Measurements from ENCODE around the gene C4A. TPM values are rescaled to one million over a fixed set of nuclear protein-coding genes. Genes with fewer than 3 reads are reported as not detected.
"Not testable (repeated sequence)": the region's sequence is repeated elsewhere in the genome, so short reads cannot be mapped to it uniquely, and the experiment has no call there.

C4A gene
- total and polyA plus RNA-seq, 8 donors, result 10.8 to 248 (median 45.2) TPM

GRCh38 chr6:32005538-32005880 is 23.7 kb downstream of the C4A start:
- H3K27ac ChIP-seq; H3K27me3 ChIP-seq; H3K36me3 ChIP-seq; DNase-seq; intact Hi-C loops (cut with DNase I; ENCODE audit: low total_unique reads); H3K9me3 ChIP-seq; H3K4me1 ChIP-seq; H3K4me3 ChIP-seq: not testable (repeated sequence)
- 80 to 87% (median 85%) methylated on average over 3 to 9 of the region's 9 CpGs for WGBS, 5 donors

- DNase-seq, result not testable (repeated sequence)
Observed at GRCh38 chr6:32005991-32006529, 24.2 kb downstream of the C4A start.

GRCh38 chr6:32007086-32007485 is 25.2 kb downstream of the C4A start:
- H3K27me3 ChIP-seq; H3K9me3 ChIP-seq; H3K36me3 ChIP-seq; intact Hi-C loops (cut with DNase I; ENCODE audit: low total_unique reads); H3K4me3 ChIP-seq; DNase-seq; H3K4me1 ChIP-seq; H3K27ac ChIP-seq: not testable (repeated sequence)
- WGBS, 5 donors, result 73 to 86% (median 81%) methylated on average over 5 to 12 of the region's 12 CpGs

More at GRCh38 chr6:32005991-32006529, 24.2 kb downstream of the C4A start:
- WGBS, 5 donors, result 72 to 88% (median 76%) methylated on average over 6 to 8 of the region's 8 CpGs
- H3K27me3 ChIP-seq; H3K27ac ChIP-seq; H3K9me3 ChIP-seq; intact Hi-C loops (cut with DNase I; ENCODE audit: low total_unique reads); H3K36me3 ChIP-seq; H3K4me3 ChIP-seq; H3K4me1 ChIP-seq: not testable (repeated sequence)

- H3K27ac ChIP-seq; H3K9me3 ChIP-seq; DNase-seq; H3K36me3 ChIP-seq; H3K4me1 ChIP-seq; H3K4me3 ChIP-seq; H3K27me3 ChIP-seq; intact Hi-C loops (cut with DNase I; ENCODE audit: low total_unique reads): not testable (repeated sequence)
- WGBS, 5 donors, result no CpG with 5 or more reads among the region's 24 CpGs
Observed at GRCh38 chr6:32008037-32008436, 26.2 kb downstream of the C4A start.

GRCh38 chr6:32008616-32009015 is 26.8 kb downstream of the C4A start:
- H3K4me1 ChIP-seq; DNase-seq; intact Hi-C loops (cut with DNase I; ENCODE audit: low total_unique reads); H3K4me3 ChIP-seq; H3K36me3 ChIP-seq; H3K9me3 ChIP-seq; H3K27ac ChIP-seq; H3K27me3 ChIP-seq: not testable (repeated sequence)
- WGBS, 5 donors, result 39 to 74% (median 50%) methylated on average over 1 to 9 of the region's 12 CpGs

GRCh38 chr6:32009537-32009936 is 27.7 kb downstream of the C4A start:
- intact Hi-C loops (cut with DNase I; ENCODE audit: low total_unique reads); DNase-seq; H3K27me3 ChIP-seq; H3K9me3 ChIP-seq; H3K27ac ChIP-seq; H3K36me3 ChIP-seq; H3K4me3 ChIP-seq; H3K4me1 ChIP-seq: not testable (repeated sequence)
- 74 to 94% (median 83%) methylated on average over 1 to 12 of the region's 12 CpGs for WGBS, 5 donors

GRCh38 chr6:32010856-32011530 is 29.1 kb downstream of the C4A start:
- WGBS, 5 donors, result 70 to 87% (median 81%) methylated on average over 10 to 23 of the region's 27 CpGs
- H3K4me3 ChIP-seq; DNase-seq; intact Hi-C loops (cut with DNase I; ENCODE audit: low total_unique reads); H3K4me1 ChIP-seq; H3K27me3 ChIP-seq; H3K27ac ChIP-seq; H3K36me3 ChIP-seq; H3K9me3 ChIP-seq: not testable (repeated sequence)

- WGBS, 5 donors, result 73 to 90% (median 84%) methylated on average over 11 to 17 of the region's 17 CpGs
Observed at GRCh38 chr6:32012941-32013617, 31.2 kb downstream of the C4A start.

GRCh38 chr6:32013738-32014137 is 31.9 kb downstream of the C4A start:
- H3K9me3 ChIP-seq; H3K4me3 ChIP-seq; H3K27ac ChIP-seq; DNase-seq; H3K27me3 ChIP-seq; H3K36me3 ChIP-seq; H3K4me1 ChIP-seq; intact Hi-C loops (cut with DNase I; ENCODE audit: low total_unique reads): not testable (repeated sequence)
- WGBS, 5 donors, result no CpG with 5 or more reads among the region's 5 CpGs

More at GRCh38 chr6:32012941-32013617, 31.2 kb downstream of the C4A start:
- H3K4me3 ChIP-seq; H3K27me3 ChIP-seq; H3K9me3 ChIP-seq; H3K36me3 ChIP-seq; H3K4me1 ChIP-seq; intact Hi-C loops (cut with DNase I; ENCODE audit: low total_unique reads); H3K27ac ChIP-seq: not testable (repeated sequence)
- peak; percentile 16 to 20 for DNase-seq

GRCh38 chr6:32014547-32014946 is 32.7 kb downstream of the C4A start, which contains the start of gene C4B:
C4B (plus strand) TSS chr6:32014795; CDS start chr6:32014846, 51 bp downstream.
- H3K9me3 ChIP-seq; H3K4me1 ChIP-seq; intact Hi-C loops (cut with DNase I; ENCODE audit: low total_unique reads); H3K36me3 ChIP-seq; DNase-seq; H3K27ac ChIP-seq; H3K27me3 ChIP-seq; H3K4me3 ChIP-seq: not testable (repeated sequence)
- WGBS, 5 donors, result no CpG with 5 or more reads among the region's 6 CpGs

GRCh38 chr6:32022100-32022499 is 40.2 kb downstream of the C4A start:
- H3K27ac ChIP-seq; H3K9me3 ChIP-seq; intact Hi-C loops (cut with DNase I; ENCODE audit: low total_unique reads); DNase-seq; H3K4me3 ChIP-seq; H3K4me1 ChIP-seq; H3K27me3 ChIP-seq; H3K36me3 ChIP-seq: not testable (repeated sequence)
- WGBS, 5 donors, result no CpG with 5 or more reads among the region's 10 CpGs

GRCh38 chr6:32028631-32029030 is 46.8 kb downstream of the C4A start:
- H3K4me3 ChIP-seq; H3K27ac ChIP-seq; intact Hi-C loops (cut with DNase I; ENCODE audit: low total_unique reads); H3K27me3 ChIP-seq; H3K36me3 ChIP-seq; H3K9me3 ChIP-seq; DNase-seq; H3K4me1 ChIP-seq: not testable (repeated sequence)
- WGBS, 5 donors, result 70 to 95% (median 88%) methylated on average over 2 to 6 of the region's 10 CpGs

Measured in stomach (tissue), 9 donors.